Measurements from ENCODE around the gene PET117. TPM values are rescaled to one million over a fixed set of nuclear protein-coding genes. Genes with fewer than 3 reads are reported as not detected.
"Not testable (repeated sequence)": the region's sequence is repeated elsewhere in the genome, so short reads cannot be mapped to it uniquely, and the experiment has no call there.

Gene PET117
- total RNA-seq, 1 donor from 2014 or later = 58.3 TPM

DNA sequence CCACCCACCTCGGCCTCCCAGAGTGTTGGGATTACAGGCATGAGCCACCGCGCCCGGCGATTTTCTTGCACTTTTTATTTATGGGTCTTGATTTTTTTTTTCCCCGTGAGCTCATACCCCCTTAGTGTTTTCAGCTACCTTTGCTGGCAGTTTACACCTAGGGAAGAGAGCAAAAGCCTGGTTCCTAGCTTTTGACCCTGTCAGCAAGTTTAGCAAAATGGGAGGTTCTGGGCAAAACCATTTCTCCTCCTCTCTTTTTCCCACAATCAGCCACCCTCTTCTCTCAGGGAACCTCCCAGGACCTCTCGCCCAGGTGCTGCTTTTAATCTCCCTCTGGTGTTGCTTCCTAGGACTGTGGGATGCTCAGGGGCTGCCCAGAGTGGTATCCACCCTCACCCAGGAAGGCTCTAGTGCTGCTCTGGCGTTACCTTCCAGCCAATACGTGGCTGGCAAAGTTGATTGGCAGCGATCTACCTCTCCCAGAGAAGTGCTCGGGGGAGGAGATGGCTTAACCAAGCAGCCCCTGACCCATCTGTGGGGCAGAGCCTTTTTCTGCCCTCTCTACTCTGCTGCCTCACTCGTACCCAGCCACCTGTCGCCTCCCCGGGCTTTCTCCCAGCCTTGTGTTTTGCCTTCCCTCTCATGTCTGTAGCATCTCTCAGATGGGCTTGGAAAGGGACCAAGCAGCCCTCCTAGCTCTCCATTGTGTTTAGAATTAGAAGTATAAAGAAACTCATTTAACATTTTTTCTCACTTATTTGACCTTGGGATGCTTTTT is 37.4 kb downstream of the PET117 start:
- Histone ChIP-seq H4K20me1 (ENCODE audit: low read depth) (no peaks in the 10 kb centered on the region), H3K4me1 (no peaks in the 10 kb centered on the region), H3K27ac (no peak overlapping the region), H3K9me3 (ENCODE audit: low read depth) (peaks cover 3% of the 10 kb centered on the region), H3K36me3 (no peaks in the 10 kb centered on the region), H3K79me2 (ENCODE audit: low read depth) (peaks cover 37% of the 10 kb centered on the region), H3K9ac (no peak overlapping the region), H3K4me3 (no peak overlapping the region), H3K27me3 (no peaks in the 10 kb centered on the region), H3K4me2 (no peak overlapping the region), H2AFZ (replicated peaks) (no peak overlapping the region), H3F3A (ENCODE audit: low read depth) (no peaks in the 10 kb centered on the region)
- H3K27me3 Mint-ChIP-seq (ENCODE audit: insufficient read depth, low read depth) = no peaks in the 10 kb centered on the region
- no peak for DNase-seq (ENCODE audit: low spot score)
- H3K4me3 Mint-ChIP-seq = no peak overlapping the region
- TF ChIP-seq EZH2phosphoT487 (IDR thresholded peaks at IDR 0.05) (no peak), EZH2 (IDR thresholded peaks at IDR 0.05) (no peak)
- TF ChIP-seq, protein P1, sequence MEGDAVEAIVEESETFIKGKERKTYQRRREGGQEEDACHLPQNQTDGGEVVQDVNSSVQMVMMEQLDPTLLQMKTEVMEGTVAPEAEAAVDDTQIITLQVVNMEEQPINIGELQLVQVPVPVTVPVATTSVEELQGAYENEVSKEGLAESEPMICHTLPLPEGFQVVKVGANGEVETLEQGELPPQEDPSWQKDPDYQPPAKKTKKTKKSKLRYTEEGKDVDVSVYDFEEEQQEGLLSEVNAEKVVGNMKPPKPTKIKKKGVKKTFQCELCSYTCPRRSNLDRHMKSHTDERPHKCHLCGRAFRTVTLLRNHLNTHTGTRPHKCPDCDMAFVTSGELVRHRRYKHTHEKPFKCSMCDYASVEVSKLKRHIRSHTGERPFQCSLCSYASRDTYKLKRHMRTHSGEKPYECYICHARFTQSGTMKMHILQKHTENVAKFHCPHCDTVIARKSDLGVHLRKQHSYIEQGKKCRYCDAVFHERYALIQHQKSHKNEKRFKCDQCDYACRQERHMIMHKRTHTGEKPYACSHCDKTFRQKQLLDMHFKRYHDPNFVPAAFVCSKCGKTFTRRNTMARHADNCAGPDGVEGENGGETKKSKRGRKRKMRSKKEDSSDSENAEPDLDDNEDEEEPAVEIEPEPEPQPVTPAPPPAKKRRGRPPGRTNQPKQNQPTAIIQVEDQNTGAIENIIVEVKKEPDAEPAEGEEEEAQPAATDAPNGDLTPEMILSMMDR (IDR thresholded peaks at IDR 0.05) = no peak
- peaks cover 47% of the 10 kb centered on the region for H3K36me3 Mint-ChIP-seq
- no peaks in the 10 kb centered on the region for H3K4me1 Mint-ChIP-seq
- H3K27ac Mint-ChIP-seq = no peak overlapping the region
- H3K9me3 Mint-ChIP-seq = peaks cover 2% of the 10 kb centered on the region

GRCh38 chr20:18176318-18176785 is 38.7 kb downstream of the PET117 start:
- Histone ChIP-seq H3K9me3 (ENCODE audit: low read depth) (peaks cover 9% of the 10 kb centered on the region), H3K27me3 (no peaks in the 10 kb centered on the region), H4K20me1 (ENCODE audit: low read depth) (no peaks in the 10 kb centered on the region), H3F3A (ENCODE audit: low read depth) (no peaks in the 10 kb centered on the region), H3K27ac (no peak overlapping the region), H2AFZ (replicated peaks) (no peak overlapping the region), H3K4me1 (no peaks in the 10 kb centered on the region), H3K36me3 (peaks cover 8% of the 10 kb centered on the region), H3K9ac (no peak overlapping the region), H3K4me3 (no peak overlapping the region), H3K79me2 (ENCODE audit: low read depth) (peaks cover 25% of the 10 kb centered on the region), H3K4me2 (no peak overlapping the region)
- peaks cover 10% of the 10 kb centered on the region for H3K9me3 Mint-ChIP-seq
- peak; percentile 39 for DNase-seq (ENCODE audit: low spot score)
- no peaks in the 10 kb centered on the region for H3K4me1 Mint-ChIP-seq
- H3K27ac Mint-ChIP-seq = no peak overlapping the region
- peaks cover 46% of the 10 kb centered on the region for H3K36me3 Mint-ChIP-seq
- no peaks in the 10 kb centered on the region for H3K27me3 Mint-ChIP-seq (ENCODE audit: insufficient read depth, low read depth)
- no peak for TF ChIP-seq EZH2phosphoT487 (IDR thresholded peaks at IDR 0.05)
- TF ChIP-seq, protein P1 (IDR thresholded peaks at IDR 0.05) = peak; percentile 22
- no peak overlapping the region for H3K4me3 Mint-ChIP-seq

GRCh38 chr20:18180366-18180765 is 42.7 kb downstream of the PET117 start:
- H3K4me1 Mint-ChIP-seq; DNase-seq (ENCODE audit: low spot score); H3K36me3 ChIP-seq: not testable (repeated sequence)

GRCh38 chr20:18180815-18181214 is 43.2 kb downstream of the PET117 start:
- no peak overlapping the region for H3K27ac Mint-ChIP-seq
- H3K36me3 Mint-ChIP-seq = peaks cover 53% of the 10 kb centered on the region
- H3K9me3 ChIP-seq (ENCODE audit: low read depth) = peaks cover 9% of the 10 kb centered on the region
- no peaks in the 10 kb centered on the region for H3K4me1 Mint-ChIP-seq
- H3K27ac ChIP-seq = no peak overlapping the region
- no peak overlapping the region for H3K4me3 ChIP-seq
- H3K36me3 ChIP-seq = peaks cover 11% of the 10 kb centered on the region
- H3K4me2 ChIP-seq = no peak overlapping the region
- H3K4me1 ChIP-seq = no peaks in the 10 kb centered on the region
- H3K9me3 Mint-ChIP-seq = peaks cover 10% of the 10 kb centered on the region
- no peak overlapping the region for H3K4me3 Mint-ChIP-seq
- no peak overlapping the region for H2AFZ ChIP-seq (replicated peaks)
- H3K79me2 ChIP-seq (ENCODE audit: low read depth) = no peaks in the 10 kb centered on the region
- no peaks in the 10 kb centered on the region for H4K20me1 ChIP-seq (ENCODE audit: low read depth)
- no peak for DNase-seq (ENCODE audit: low spot score)
- H3K27me3 Mint-ChIP-seq (ENCODE audit: insufficient read depth, low read depth) = no peaks in the 10 kb centered on the region
- no peaks in the 10 kb centered on the region for H3F3A ChIP-seq (ENCODE audit: low read depth)
- TF ChIP-seq, protein P1 (IDR thresholded peaks at IDR 0.05) = no peak
- TF ChIP-seq EZH2phosphoT487 (IDR thresholded peaks at IDR 0.05) (no peak), EZH2 (IDR thresholded peaks at IDR 0.05) (no peak)
- no peaks in the 10 kb centered on the region for H3K27me3 ChIP-seq
- H3K9ac ChIP-seq = no peak overlapping the region

More at GRCh38 chr20:18180366-18180765, 42.7 kb downstream of the PET117 start:
- not testable (repeated sequence) for H2AFZ ChIP-seq (replicated peaks); H3K9me3 ChIP-seq (ENCODE audit: low read depth); H3K9ac ChIP-seq; H3F3A ChIP-seq (ENCODE audit: low read depth); H4K20me1 ChIP-seq (ENCODE audit: low read depth); H3K4me2 ChIP-seq; H3K27me3 Mint-ChIP-seq (ENCODE audit: insufficient read depth, low read depth); H3K4me3 ChIP-seq; H3K4me3 Mint-ChIP-seq; H3K27ac Mint-ChIP-seq; H3K27me3 ChIP-seq; H3K27ac ChIP-seq; H3K4me1 ChIP-seq; H3K79me2 ChIP-seq (ENCODE audit: low read depth)
- peaks cover 10% of the 10 kb centered on the region for H3K9me3 Mint-ChIP-seq
- peaks cover 53% of the 10 kb centered on the region for H3K36me3 Mint-ChIP-seq
